Small intestine (tissue), 7 donors: ENCODE data around the gene ENTPD1. TPM values are rescaled to one million over a fixed set of nuclear protein-coding genes. Genes with fewer than 3 reads are reported as not detected.

Experiments
- DNase-seq, 2 donors: peaks; one replicate each; pipeline versions ENCODE4 v3.0.0 to v3.0.0-alpha.2; 2013
- FAIRE-seq: peaks from 2 replicates; lab custom pipeline; 2012; peaks lifted over from hg19 to GRCh38; lab: Jason Lieb, UNC
- H3K27ac ChIP-seq, 3 donors: one replicate each; pipeline ENCODE4 v1.5.1; 2013; ENCODE audit warnings: low read length in 2 of 3, mild to moderate bottlenecking in 2 of 3, control low read depth in 1 of 3, inconsistent platforms in 1 of 3, low read depth in 1 of 3, moderate library complexity in 1 of 3
- H3K27me3 ChIP-seq, 3 donors: one replicate each; pipeline ENCODE4 v1.6.1; 2013; ENCODE audit warnings: low read length in 3 of 3, inconsistent platforms in 1 of 3; ENCODE audit not compliant: control insufficient read depth in 3 of 3, insufficient read depth in 3 of 3
- H3K36me3 ChIP-seq, 3 donors: one replicate each; pipeline ENCODE4 v1.6.1; 2013; ENCODE audit warnings: low read length in 3 of 3, inconsistent platforms in 1 of 3, low read depth in 1 of 3, mild to moderate bottlenecking in 1 of 3, moderate library complexity in 1 of 3; ENCODE audit not compliant: control insufficient read depth in 3 of 3, insufficient read depth in 2 of 3
- H3K4me1 ChIP-seq, 3 donors: one replicate each; pipeline ENCODE4 v1.6.1; 2013; ENCODE audit warnings: low read length in 2 of 3, inconsistent platforms in 1 of 3, low read depth in 1 of 3, mild to moderate bottlenecking in 1 of 3, moderate library complexity in 1 of 3; ENCODE audit not compliant: control insufficient read depth in 3 of 3, insufficient read depth in 2 of 3
- H3K4me3 ChIP-seq, 3 donors: one replicate each; pipeline ENCODE4 v1.5.1; 2013; ENCODE audit warnings: low read length in 3 of 3, control low read depth in 1 of 3, inconsistent platforms in 1 of 3, low read depth in 1 of 3, mild to moderate bottlenecking in 1 of 3, moderate library complexity in 1 of 3
- H3K9me3 ChIP-seq, 2 donors: one replicate each; pipeline ENCODE4 v1.6.1; 2013; ENCODE audit warnings: low read depth in 1 of 2, low read length in 1 of 2; ENCODE audit not compliant: control insufficient read depth in 2 of 2, insufficient read depth in 1 of 2
- WGBS, 3 donors: extraction: QIAGEN DNeasy Blood & Tissue Kit; methylation state at CpG; one replicate each; pipeline ENCODE4 v1.1.7; 2013; 5-methylcytosine and 5-hydroxymethylcytosine counted together
- polyA plus RNA-seq, 4 donors: library from polyadenylated mRNA; stranded (reverse) in 3 of 4; unstranded in 1 of 4; fragments of 200-250 nt in 3 of 4; fragments of 120-200 nt in 1 of 4; gene quantifications; one replicate each; pipeline versions ENCODE4 v1.2.1 to v1.2.3, GENCODE V29; 2013
- donor health status: healthy with polysubstance abuse.
- donor health status: control.
- donor health status: control.
- donor health status: Bipolar disorder and iron deficiency.
- donor health status: healthy.

ENTPD1 gene
- polyA plus RNA-seq, 4 donors: 1.3 to 13.6 (median 7.5) TPM

DNA sequence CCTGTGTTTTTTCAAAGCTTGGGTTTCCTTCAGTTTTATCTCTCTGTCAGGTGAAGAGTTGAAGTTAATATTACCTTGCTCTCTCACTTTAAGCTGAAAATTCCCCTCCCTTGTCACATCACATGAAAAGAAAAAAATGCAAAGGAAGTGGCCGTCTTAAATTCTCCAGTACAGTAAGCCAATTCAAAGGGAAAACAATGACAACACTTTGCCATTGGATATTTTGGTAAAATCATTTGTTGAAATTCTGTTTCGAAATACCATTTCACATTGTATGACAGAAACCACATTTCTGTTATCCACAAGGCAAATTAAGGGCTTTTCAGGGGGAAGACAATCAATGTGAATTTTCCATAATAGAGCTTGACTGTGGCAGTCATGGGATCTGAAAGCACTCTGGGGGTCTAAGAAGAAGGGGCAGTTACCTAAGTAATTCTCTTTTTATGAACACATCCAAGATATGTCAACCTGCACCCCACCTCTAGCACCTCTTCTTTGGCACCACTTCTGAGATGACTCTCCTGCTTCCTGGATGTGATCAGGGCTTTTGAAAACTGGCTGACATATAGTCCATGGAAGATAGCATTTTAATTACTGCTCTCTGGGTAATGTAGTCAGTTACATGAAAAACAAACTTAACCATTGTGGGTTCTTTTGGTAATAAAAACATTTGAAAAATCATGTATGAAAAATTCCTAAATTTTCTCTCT lies 63.8 kb downstream of the ENTPD1 start:
- FAIRE-seq (no peak), DNase-seq (no peak)
- no peaks in the 10 kb centered on the region for H3K36me3 ChIP-seq
- H3K9me3 ChIP-seq: no peaks in the 10 kb centered on the region
- H3K4me3 ChIP-seq: no peak overlapping the region
- WGBS, 3 donors: 45 to 61% (median 49%) methylated on average over 2 of the region's 2 CpGs
- H3K27ac ChIP-seq: peak overlapping the region in 1 of 3 donors; percentile 59
- no peaks in the 10 kb centered on the region for H3K27me3 ChIP-seq
- peaks cover 0 to 6% (median 0%) of the 10 kb centered on the region in 3 donors for H3K4me1 ChIP-seq

- FAIRE-seq: no peak
- no peak overlapping the region for H3K4me3 ChIP-seq
Measured at GRCh38 chr10:95820363-95820762, 64.4 kb downstream of the ENTPD1 start.

DNA sequence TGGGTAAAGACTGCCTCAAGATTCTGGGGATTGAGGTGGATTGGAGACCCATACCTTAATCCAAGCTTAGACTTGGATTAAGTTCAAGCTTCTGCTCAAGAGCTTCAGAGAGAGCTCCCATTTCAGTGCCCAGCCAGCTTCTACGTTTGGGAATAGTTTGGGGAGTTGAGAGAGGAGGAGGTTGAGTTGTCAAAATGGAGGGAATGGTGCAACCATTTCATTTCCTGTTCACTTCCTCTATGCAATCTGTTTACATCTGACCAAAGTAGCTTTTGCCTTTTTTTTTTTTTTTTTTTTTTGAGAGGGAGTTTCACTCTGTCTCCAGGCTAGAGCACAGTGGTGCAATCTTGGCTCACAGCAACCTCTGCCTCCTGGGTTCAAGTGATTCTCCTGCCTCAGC lies 65.8 kb downstream of the ENTPD1 start:
- H3K4me3 ChIP-seq: no peak overlapping the region
- H3K4me1 ChIP-seq: peaks cover 0 to 4% (median 0%) of the 10 kb centered on the region in 3 donors
- no peaks in the 10 kb centered on the region for H3K27me3 ChIP-seq
- no peaks in the 10 kb centered on the region for H3K36me3 ChIP-seq
- WGBS, 3 donors: 61 to 77% (median 65%) methylated on average over 1 of the region's 1 CpG
- no peak for DNase-seq
- FAIRE-seq: no peak
- H3K27ac ChIP-seq: no peak overlapping the region
- H3K9me3 ChIP-seq: no peaks in the 10 kb centered on the region

More at GRCh38 chr10:95820363-95820762, 64.4 kb downstream of the ENTPD1 start:
- no peak for DNase-seq
- Histone ChIP-seq H3K27me3 (no peaks in the 10 kb centered on the region), H3K36me3 (no peaks in the 10 kb centered on the region), H3K27ac (no peak overlapping the region), H3K4me1 (peaks cover 0 to 5% (median 0%) of the 10 kb centered on the region in 3 donors), H3K9me3 (no peaks in the 10 kb centered on the region)
- 41 to 62% (median 48%) methylated on average over 3 of the region's 3 CpGs for WGBS, 3 donors

DNA sequence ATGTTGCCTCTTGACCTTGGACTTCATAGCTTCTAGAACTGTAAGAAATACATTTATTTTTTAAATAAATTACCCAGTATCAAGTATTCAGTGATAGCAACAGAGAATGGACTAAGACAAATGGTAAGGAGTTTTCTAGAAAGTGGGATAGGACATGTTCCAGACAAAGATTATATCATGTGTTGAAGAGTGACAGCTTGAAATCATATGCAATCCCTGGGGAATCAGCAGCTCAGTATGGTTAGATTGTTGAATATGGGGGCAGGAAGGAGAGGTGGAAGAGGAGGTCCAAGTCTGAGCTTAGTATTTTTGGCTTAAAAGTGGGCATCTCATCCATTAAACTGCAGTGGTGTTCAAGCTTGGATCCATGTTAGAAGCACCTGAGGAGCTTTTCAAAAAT lies 74.1 kb downstream of the ENTPD1 start:
- Histone ChIP-seq H3K9me3 (no peaks in the 10 kb centered on the region), H3K4me1 (peaks cover 0 to 6% (median 4%) of the 10 kb centered on the region in 3 donors), H3K4me3 (no peak overlapping the region), H3K27me3 (no peaks in the 10 kb centered on the region), H3K36me3 (no peaks in the 10 kb centered on the region), H3K27ac (no peak overlapping the region)
- DNase-seq (no peak), FAIRE-seq (no peak)

DNA sequence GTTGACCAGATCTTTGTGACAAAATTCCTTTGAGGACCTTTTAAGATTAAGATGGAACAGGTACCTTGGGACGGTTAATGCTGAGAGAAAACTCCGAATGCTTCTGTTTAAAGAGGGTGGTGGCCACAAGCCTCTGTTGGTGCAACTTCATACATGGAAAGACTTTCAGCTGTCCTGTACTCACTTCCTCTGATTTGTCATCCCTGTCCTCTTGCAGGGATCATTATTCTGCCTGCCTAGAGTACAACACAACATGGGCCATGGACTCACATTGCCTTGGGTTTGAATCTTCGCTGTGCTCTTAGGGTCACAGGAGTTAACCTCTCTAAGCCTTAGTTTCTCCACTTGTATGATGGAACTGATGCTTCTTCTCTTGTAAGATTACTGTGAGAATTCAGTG lies 75.1 kb downstream of the ENTPD1 start:
- no peak for DNase-seq
- H3K9me3 ChIP-seq: no peaks in the 10 kb centered on the region
- H3K36me3 ChIP-seq: no peaks in the 10 kb centered on the region
- H3K27me3 ChIP-seq: no peaks in the 10 kb centered on the region
- H3K27ac ChIP-seq: no peak overlapping the region
- peaks cover 0 to 6% (median 4%) of the 10 kb centered on the region in 3 donors for H3K4me1 ChIP-seq
- FAIRE-seq: no peak
- WGBS, 3 donors: 95 to 98% (median 96%) methylated on average over 3 of the region's 3 CpGs
- H3K4me3 ChIP-seq: no peak overlapping the region

DNA sequence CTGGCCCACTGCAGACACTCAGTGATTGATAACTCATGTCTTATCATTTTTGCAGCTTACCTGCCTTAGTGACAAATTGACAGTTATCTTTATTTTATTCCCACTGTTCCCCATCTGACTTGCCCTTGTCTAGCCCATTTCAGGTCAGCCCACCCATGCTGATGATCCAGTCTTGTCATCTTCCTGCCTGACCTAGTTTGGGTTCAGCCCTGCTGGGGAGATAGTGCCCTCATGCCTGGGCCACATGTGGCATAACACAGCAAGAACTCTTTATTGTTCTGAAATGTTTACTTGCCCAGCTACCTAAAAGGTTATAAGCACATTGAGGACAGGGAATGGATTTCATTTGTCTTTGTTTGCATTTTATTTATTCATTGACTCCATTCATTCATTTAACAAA lies 75.6 kb downstream of the ENTPD1 start:
- Histone ChIP-seq H3K4me3 (no peak overlapping the region), H3K4me1 (peaks cover 0 to 6% (median 4%) of the 10 kb centered on the region in 3 donors), H3K27ac (no peak overlapping the region), H3K9me3 (no peaks in the 10 kb centered on the region), H3K27me3 (no peaks in the 10 kb centered on the region), H3K36me3 (no peaks in the 10 kb centered on the region)
- DNase-seq: no peak
- FAIRE-seq: no peak

DNA sequence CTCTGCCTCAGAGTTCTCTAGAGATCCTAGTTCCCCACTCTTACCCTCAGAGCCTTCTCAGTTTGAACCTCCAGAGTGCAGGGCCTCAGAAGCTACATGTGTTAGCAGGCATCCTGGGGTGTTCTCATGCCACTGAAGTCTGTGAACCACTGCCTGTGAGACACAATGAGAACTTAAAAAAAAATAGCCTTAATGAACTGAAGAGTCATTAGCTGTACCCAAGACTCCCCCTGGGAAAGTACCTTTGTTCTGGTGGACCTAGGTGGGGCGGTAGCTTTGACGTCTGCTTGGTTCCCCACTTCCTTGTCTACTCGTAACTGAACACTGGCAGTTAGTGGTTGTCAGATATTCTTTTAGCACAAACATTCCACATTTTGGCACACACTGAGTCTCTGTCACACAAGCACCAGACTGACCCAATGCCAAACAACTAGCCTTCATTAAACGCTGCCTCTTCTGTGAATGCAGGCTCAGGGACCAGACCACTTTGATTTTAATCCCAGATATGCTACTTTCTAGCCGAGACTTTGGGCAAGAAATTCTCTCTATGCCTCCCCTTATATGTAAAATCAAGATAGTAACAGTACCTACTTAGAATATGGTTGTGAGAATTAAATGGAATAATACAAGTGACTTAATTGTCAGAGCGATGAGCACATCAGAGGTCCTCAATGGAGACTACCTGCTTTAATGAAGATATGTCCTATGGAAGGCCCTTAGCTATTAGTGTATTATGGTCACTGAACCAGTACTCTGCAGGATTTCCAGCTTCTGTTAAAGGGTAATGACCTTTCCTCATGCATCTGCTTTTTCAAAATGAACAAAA lies 76.5 kb downstream of the ENTPD1 start:
- peak overlapping the region; percentile 4 to 88 (median 47) for H3K27ac ChIP-seq
- DNase-seq (peak in 1 of 2 donors; percentile 43), FAIRE-seq (no peak)
- H3K4me3 ChIP-seq: no peak overlapping the region
- 46 to 54% (median 49%) methylated on average over 6 of the region's 6 CpGs for WGBS, 3 donors
- no peaks in the 10 kb centered on the region for H3K27me3 ChIP-seq
- H3K9me3 ChIP-seq: no peaks in the 10 kb centered on the region
- peaks cover 0 to 7% (median 4%) of the 10 kb centered on the region in 3 donors for H3K4me1 ChIP-seq
- no peaks in the 10 kb centered on the region for H3K36me3 ChIP-seq

DNA sequence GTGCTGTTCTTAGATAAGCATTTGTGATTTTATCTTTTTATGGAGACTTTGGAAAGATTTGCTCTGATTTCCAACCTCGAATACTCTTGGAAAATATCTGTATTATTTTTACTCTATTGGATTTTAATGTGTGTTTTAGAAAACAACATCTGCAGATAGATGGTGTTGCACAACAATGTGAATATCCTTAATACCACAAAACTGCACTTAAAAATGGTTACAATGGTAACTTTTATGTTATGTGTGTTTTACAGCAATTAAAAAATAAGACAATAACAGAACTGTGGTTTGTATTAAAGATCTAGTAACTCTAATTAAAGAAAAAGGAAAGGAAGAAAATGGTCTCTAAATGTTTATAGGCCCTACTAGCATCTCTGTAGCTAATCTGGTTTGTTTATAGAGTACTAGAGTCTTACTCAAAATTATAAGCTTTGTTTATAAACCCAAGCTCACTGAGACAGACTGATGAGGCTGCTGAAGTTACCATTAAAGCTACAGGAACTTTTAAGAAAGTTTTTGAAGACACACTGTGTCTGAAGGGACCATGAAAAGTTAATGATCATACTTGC lies 77.2 kb downstream of the ENTPD1 start:
- FAIRE-seq: no peak
- DNase-seq: no peak
- Histone ChIP-seq H3K36me3 (no peaks in the 10 kb centered on the region), H3K9me3 (no peaks in the 10 kb centered on the region), H3K4me3 (no peak overlapping the region), H3K27me3 (no peaks in the 10 kb centered on the region), H3K4me1 (peaks cover 0 to 8% (median 4%) of the 10 kb centered on the region in 3 donors), H3K27ac (no peak overlapping the region)
- 37 to 48% (median 40%) methylated on average over 1 of the region's 1 CpG for WGBS, 3 donors
